ENCODE measurements around the gene NXPH3. TPM values are rescaled to one million over a fixed set of nuclear protein-coding genes. Genes with fewer than 3 reads are reported as not detected.

The NXPH3 gene
- total RNA-seq, 1 experiment from 2014 or later: 0.24 TPM

DNA sequence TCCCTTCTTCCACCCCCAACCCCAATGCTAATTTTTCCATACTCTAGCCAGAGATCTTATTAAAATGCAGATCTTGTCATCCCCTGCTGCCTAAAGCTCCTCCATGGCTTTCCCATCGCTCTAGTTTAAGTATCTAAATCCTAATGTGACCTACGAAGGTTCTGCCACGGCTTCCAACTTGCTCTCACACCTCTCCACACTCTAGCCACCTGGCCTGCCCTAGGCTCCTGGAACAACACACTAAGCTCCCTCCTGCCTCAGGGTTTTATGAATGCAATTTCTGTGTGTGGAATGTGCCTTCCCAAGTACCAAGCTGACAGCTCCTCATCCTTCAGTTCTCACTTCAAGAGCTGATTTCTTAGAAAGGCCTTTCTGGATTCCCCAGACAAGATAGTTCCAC is 16.6 kb downstream of the NXPH3 start:
- no peak for DNase-seq (ENCODE audit: low spot score)

DNA sequence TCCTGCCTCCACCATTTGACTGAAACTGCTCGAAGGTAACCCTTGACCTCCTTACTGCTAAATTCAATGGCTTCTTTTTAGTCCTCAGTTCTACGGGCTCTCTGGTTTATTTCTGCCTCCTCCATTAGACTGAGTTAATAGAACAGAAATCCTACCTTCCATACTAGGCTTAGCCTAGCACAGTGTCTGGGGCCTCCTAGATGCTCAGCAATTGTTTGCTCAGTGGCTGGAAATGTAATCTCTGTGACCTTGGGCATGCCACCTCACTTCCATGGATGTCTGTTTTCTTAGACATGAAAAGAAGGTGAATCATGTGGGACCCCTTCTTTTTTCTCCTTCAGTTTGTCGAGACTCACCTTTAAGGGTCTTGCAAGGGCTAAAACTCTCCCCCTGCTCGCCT is 19.7 kb downstream of the NXPH3 start:
- no peak for DNase-seq (ENCODE audit: low spot score)

DNA sequence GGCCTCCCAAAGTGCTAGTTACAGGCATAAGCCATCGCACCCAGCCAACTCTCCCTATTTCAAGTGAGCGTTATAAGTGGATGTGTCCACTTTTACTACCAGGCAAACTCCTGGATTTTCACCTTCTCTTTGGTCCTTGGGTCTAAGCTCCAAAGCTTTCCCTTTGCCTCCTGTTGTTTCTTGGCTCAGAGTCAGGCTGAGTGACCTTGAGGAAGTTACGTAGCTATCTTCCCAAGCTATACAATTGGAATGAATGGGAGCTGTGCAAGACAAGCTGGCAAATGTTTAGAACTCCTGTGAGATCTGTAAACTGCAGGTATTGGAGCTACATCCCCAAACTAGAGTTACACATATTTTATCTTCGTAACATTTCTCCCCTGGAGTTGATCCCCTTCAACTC is 20.3 kb downstream of the NXPH3 start:
- DNase-seq (ENCODE audit: low spot score): no peak

DNA sequence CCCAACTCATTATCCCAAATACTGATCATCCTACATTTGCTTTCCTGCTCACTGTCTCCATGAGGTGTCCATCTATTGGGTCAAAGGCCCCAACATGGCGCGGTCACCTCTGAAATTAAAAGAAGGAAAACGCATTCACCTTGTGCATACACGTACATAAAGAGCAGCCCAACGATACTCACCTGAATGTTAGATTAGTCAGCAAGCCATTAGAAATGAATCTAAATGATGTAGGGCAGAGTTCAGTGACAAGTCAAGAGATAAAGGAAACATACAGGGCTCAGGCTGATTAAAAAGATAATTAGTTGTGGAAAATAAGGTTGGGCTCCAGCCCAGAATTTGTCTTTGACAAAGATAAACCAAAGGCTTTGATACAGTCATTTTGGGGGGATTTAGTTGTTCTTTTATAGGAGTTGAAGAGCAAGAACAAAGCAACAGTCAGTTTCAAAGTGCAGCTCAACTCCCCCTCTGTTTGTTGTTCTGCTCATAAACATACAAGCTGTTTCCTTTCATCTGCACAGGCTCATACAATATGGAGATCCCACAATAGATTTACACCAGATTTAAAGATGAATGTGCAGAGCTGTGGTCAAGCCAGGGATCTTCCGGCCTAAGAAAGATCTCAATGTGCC is 21.1 kb downstream of the NXPH3 start:
- DNase-seq (ENCODE audit: low spot score): no peak

DNA sequence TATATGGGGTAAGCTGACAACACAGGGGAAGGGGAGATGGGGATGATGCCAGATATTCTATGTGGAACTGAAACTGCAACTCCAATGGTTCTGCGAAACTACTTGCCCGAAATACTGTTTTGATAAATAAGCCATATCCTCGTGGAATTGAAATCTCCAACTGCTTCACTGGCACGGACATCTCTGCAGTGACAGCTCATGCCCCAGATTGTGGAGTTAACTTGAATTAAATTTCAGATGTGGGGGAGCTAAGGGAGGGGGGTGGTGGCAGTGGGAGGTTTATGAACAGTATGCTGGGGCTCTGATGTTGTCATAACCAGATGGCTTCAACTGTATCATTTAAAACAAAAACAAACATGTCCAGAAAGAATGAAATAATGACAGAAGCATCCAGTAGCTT is 21.8 kb downstream of the NXPH3 start:
- no peak for DNase-seq (ENCODE audit: low spot score)

DNA sequence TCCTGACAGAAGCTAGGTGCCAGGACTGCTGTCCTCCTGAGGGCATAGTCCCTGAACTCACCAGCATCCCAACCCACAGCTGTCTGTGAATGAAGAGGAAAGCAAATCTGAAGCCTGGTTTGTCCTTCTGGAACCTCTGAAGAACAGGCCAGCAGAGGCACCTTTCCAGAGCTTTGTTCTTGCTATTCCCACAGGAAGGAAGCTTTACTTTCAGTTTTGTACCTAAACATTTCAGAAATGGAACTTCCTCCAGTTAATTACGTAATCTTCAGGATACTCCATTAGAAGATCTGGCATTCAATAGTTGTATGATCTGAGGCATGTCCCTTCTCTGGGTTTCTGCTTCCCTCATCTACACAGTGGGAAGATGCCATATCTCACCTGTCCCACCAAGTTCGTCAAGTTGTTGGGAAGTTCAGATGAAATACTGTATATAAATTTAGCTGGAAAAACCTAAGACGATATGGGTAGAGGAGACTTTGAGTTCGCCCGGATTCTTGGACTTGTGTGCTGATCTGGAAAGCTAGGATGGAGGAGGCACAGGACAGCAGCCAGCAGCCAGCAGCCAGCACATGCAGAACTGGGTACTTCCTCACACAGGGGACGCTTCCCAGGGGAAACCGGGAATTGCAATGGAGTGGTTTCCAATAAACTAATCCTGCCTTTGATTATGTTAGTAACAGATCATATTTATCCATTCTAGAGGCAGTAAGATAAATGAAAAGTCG is 22.4 kb downstream of the NXPH3 start:
- no peak for DNase-seq (ENCODE audit: low spot score)

DNA sequence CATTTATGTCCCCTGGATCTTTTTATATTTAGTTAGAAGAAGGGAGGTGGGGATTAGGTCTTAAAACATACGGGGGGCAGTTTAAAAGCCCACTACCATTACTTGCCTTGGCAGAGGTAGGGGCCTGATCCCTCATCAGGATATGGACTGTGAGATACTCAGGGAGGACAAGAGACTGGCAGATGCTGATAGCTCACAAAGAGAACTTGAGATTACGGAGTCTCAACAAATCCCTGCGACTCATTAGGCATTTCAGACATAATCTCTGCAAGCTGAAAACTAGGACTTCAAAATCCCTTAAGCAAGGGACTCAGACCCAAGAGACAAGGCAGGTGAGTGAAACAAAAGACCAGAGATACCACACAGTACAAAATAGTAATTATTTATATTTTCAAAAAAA is 23.2 kb downstream of the NXPH3 start:
- no peak for DNase-seq (ENCODE audit: low spot score)

DNA sequence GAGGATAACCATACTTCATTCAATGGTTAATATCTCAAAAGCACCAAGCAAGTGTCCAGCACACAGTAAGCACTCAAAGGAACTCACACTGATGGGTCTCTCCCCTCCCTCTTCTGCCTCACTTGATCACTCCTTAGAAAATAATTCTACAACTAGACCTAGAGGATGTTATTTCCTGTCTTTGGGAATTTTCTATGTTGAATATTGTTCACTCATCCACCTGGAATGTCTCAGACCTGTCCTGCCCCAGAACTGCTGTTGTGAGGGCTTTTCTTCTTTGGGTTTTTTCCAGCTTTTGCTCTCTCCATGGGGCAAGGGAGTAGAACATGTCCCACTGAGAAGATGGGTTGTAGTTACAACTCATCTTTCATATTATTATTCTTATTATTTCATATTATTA is 25.3 kb downstream of the NXPH3 start:
- DNase-seq (ENCODE audit: low spot score): no peak

DNA sequence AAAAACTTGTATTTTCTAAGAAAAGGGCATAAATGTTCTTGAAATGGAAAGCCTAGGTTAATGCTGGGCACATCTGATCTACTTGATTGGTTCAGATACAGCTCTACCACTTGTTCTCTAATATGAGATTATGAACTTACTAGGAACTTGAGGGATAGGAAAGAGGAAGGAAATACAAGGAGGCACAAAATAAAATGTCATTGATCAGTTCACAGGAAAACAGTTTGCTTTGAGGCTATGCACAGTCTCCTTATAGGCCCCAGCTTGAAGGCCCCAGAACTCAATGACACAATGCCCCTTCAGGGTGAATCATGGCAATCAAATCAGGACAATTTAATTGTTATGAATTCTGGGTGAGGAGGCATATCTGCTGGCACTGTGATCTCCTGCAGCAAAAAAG is 27.1 kb downstream of the NXPH3 start:
- DNase-seq (ENCODE audit: low spot score): no peak

DNA sequence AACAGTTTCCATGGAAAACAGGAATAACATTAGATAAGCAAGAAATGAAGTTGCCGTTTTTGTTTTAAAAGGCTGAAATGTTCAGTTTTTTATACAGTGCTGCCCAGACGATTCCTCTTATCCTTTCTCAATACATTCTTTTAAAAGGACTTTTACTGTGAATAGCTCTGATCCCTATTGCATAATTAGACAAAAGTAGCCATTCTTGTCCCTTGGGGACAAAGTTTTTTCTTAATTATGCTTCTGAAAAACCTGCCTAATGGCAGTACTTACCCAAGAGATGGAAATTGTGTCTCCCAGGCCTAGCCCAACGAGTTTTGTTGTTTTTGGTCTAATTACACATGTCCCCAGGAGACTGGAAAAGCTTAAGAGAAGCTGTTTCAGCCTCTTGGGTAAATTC is 27.6 kb downstream of the NXPH3 start:
- DNase-seq (ENCODE audit: low spot score): no peak

DNA sequence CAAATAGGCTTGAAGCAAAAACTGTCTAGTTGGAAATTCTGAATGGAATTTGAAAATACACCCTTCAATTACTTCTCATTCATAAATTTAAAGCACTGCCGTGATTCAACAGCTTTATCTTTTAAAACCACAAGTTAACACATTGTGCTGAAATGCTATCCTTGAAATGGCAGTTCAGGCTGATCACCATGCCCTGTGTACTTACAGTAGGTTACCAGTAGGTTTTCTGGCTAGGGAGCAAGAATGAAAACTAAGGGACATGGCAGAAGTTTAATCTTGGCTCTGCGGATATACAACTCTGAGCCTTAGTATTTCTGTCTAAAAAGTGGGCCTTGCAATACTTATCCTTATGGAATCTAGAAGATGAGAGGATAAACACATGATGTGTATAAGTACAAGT is 28.0 kb downstream of the NXPH3 start:
- DNase-seq (ENCODE audit: low spot score): no peak

DNA sequence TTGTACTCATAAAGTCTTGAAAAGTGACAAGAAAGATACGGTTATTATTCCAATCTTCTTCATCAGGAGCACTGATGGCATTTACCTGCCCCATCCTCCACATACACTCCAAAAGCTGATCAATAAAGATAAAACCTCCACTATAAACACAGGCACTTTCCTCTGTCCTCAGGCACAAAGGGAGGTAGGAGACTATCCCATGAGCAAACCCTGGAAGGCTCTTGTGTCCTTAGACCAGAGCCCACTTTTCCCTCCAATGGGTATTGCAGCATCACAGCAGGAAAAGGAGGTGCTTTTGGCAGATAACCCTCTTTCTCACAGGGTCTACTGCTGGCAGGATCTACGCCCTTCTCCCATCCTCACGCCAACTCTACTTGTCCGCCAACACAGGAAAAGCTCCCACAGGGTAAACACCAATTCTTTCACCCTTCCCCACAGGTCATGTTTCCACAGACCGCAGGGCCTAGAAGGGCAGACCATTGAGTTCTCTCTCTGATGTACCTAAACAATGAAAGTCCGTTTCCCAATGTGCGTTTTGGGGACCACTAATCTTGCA is 28.7 kb downstream of the NXPH3 start:
- no peak for DNase-seq (ENCODE audit: low spot score)

DNA sequence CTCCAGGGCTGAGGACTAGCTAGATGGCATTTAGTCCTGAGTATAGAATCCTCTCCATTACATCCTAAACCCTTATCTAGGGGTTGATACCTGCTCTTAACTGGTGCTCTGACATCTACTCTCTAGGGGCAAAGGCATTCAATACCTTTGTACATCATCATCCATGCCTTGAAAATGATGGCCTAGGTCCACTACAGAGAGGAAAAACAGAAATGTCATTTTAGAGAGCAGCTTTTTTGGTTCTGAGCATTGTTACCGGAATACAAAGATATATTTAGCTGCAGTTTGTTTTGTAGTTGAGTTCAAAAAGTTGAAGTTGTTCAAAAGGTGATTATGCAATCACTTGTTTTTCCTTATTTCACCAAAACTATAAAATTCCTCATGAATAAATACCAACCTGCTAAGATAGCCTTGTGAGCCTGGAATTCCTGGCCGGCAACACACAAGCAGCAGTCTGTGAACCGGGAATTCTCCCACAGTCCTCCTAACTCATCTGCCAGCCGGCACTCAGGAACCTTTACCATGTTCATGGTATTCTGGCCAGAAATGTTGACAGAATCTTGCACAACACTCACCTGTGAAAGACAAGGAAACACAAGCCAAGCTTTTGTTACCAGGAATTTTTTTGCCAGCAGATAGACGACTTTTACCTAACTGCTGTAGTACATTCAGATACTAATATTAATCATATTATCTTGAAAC is 35.4 kb downstream of the NXPH3 start:
- DNase-seq (ENCODE audit: low spot score): no peak

DNA sequence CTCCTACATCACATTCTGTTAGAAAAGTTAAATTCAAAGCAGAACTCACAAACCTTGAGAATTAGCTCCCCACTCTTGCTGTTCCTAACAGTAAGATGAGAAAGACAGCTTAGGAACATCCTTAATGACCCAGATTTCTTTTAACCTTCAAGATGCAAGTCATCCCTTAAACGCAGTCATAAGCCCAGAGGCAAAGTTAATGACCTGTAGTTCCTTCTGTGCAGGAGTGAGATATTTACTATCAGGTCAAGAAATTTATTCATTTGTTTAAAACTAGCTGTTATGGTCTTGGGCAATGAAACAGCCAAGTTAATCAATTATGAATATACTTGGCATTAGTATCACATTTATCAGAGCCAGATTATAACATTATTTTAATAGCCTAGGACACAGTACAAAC is 37.1 kb downstream of the NXPH3 start:
- DNase-seq (ENCODE audit: low spot score): no peak

DNA sequence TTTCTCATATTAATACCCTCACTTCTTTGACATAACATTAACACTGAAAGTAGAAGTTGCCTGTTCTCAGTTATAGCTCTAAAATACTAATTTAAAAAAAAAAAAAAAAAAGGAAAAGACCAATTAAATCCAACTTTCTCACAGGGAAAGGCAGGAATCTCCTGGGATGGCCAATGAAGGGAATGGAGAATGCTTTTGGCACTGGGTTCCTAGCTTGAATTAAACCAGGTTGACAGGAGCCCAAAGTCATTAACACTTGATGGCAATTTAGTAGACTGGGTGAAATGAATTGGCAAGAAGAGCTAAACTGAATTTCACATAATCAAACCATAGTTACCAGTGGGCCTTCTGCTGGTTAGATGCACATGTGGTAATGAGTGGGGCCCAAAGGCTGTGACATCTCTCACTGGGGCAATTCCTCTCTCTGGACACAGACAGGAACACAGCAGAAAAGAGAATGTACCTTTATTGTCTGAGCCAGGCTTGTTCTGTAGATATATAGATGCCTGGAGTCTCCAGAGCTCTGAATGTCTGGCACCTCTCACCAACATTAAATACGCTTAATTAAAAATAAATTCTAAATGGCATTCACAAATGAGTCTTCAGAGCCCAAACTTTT is 37.6 kb downstream of the NXPH3 start:
- no peak for DNase-seq (ENCODE audit: low spot score)

DNA sequence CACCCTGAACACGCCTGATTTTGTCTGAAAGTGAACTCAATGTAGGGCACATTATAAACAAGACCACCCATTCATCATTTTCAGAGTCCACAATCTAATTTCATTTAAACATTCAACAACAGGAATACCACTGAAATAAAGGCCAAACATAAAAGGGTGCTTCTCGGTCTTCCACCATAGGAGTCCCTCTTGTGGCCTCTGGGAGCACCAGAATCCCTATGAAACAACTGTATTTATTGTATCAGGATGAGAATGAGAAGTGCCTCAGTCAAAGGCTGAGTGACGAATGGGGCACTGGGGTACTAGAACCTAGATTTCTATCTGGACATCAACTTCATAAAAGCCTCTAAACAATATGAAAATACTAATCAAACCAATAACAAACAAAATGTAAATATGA is 40.4 kb downstream of the NXPH3 start:
- DNase-seq (ENCODE audit: low spot score): no peak

DNA sequence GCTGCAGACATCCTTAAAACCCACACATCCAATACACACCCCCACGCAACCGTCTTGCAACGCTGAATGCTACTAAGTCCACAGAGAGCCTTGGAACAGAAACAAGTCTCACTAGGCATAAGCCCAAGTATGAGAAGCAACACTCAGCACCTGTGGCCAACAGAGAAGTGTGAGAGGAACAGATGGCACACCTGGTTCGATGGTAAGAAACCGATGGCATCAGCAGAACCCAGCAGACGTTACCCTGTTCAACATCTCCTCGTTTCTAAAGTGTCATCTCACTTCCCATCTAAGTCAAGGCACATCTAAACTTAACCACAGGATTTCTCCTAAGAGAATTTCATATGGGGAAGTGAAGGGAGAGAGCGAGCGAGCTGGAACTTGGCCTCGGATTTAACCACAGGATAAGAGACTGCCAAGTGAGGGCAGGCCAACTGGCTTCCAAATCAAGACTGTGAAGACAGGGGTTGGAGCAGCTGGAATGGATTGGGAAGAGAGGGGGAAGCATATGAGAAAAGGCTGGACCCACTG is 41.0 kb downstream of the NXPH3 start:
- no peak for DNase-seq (ENCODE audit: low spot score)

DNA sequence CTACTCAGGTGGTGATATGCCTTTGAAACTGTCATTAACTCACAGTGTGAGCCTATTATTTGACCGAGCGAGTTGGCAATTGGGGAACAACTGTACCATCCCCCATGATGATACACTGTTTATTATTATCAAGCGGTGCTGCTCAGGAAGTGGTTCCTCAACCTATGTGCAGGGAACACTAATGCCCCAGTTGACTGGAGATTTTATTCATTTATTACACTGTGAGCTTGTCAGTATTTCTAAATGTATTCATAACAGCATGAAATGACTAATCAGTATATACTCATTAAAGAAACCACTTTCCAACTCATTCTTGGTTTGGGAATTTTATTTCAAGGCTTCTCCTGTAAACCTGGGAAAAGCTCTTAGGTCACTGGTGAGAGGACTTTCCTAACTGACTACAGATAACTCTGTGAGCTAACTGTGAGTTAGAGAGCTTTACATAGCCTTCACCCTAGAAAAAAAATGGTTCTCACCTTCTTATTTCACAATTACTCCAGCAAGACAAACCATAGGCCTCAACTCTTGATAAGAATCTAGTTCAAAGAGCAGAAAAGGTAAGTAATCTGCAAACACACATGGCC is 42.4 kb downstream of the NXPH3 start:
- no peak for DNase-seq (ENCODE audit: low spot score)

DNA sequence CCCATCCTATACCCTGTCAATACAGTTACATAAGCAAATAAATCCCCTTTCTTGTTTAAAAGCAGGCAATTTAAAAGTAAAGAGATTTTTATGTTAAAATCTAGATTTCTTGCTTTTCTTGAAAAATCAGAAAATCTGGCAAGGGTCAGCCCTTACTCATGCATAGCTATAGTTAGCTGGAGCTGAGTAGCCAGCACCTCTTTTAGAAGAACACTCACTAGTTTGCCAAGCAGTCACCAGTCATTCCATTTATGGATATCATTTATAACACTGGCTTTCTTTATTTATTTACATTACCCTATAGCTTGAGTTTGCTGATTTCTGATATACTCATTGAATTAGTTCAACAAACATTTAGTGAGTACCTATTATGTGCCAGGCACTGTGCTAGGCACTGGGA is 45.7 kb downstream of the NXPH3 start:
- no peak for DNase-seq (ENCODE audit: low spot score)

DNA sequence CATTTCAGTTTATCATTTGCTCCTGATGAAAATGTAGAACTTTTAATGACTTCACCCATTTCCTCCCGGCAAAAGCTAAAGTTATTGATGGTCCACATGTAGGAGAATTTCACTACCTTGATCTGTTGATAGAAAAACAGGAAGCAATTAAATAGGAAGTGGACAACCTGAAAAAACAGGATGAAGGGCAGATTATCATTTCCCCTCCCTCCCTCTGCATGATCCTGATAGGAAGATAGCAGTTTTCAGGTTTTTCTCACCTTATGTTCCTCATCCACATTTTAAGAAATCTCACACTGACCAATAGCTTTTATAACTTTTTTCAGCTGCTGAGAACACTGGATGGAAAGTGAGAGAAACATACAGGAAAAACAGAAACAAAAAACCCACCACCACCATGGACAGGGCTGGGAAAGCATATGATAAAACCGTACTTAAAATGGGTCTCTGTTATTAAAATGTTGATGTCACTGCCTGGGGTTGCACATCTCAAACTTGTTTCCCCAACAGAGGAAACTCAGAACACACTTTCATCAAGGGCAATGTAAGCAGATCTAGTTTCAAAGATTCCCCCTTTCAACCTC is 46.4 kb downstream of the NXPH3 start:
- DNase-seq (ENCODE audit: low spot score): no peak

DNA sequence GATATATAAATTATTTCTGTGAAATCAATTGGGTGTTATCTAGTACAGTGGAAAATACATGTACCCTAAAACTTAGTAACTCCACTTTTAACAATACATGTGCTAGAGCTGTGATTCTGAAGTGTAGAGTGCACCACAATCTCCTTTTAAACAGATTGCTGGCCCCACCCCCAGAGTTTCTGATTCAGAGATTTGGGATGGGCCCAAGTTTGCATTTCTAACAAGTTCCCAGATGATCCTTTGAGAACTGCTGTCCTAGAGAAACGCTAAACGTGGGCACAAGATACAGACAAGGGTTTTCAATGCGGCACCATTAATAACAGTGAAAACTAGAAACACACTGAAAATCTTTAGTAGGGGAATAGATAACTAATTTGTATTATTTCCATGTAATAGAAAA is 49.2 kb downstream of the NXPH3 start:
- no peak for DNase-seq (ENCODE audit: low spot score)

DNA sequence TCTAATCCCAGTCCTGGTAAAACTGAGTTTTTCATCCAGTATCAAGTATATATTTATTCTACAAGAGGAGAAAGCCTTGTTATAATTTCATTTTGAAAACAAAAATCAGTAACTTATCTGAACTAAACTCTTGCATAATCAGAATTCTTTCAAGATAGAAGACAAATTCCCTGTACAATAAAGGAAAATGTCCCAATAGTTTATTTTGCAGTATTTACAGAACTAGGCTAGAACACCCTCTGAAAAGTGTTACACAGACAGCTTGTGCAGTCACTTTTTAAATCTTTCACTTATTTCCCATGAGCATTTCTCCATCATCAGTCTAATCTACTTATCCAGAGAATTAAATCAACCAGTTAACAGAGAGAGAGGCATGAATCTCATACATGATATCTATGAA is 53.8 kb downstream of the NXPH3 start:
- DNase-seq (ENCODE audit: low spot score): no peak

All from A172 (cell line).